COR-L47 (cell line): ENCODE measurements around the gene KCNC1.
A peak's percentile ranks its signal among the peaks of the same experiment; 100 is the strongest.

ENCODE experiments used
- DNase-seq: peaks from one replicate; lab custom pipeline; 2025; lab: John Stamatoyannopoulos, UW

KCNC1 gene

DNA sequence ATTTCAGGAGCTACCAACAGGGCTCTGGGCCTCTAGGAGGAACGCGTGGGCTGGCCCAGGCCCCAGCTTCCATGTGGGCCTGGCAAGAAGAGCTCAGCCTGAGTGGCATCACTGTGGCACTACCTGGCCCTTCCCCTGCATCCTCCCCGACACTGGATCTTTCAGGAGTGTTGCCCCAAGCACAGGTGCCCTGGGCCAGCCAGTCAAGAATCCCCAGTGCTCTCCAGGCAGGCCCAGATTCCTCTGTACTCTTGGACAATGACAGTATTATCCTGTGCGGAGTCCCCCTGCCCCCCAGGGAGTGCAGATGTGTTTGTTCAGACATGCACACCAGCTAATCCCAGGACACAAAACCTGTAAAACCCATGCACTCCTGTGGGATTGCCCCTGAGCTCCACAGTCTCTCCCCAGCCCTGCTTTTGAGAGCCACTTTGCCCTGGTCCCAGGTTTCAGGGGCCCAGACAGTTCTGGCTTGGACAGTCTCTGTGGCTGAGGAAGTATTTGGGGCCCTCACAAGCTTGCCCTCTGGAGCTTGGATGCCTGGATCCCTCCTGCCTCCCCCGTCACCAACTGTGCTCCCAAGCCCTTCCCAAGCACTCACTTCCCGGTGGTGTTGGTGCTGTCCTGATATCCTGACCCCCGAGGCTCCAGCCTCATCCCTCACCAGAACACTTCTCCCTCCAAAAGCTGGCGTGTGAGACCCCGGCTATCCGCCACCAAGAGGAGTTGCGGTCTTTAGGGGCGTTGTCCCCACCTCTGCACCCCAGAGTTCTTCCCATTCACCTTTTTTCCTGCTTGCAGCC, 39.9 kb downstream of the KCNC1 start:
- DNase-seq, result no peak

DNA sequence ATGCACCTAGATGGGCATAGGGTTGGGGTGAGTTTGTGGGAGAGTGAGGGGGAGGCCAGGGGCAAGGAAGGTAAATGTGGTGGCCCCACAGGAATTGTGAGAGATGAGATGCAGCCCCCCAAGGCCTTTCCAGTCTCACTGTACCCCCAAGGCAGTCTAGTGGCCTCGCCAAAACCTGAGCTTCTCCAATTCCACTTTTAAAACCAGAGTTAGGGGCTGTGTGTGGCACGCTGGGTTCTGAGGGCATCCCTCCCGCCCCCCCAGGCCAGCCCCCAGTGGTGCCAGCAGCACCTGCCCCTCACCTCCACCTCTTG, 40.4 kb downstream of the KCNC1 start:
- DNase-seq, result no peak

DNA sequence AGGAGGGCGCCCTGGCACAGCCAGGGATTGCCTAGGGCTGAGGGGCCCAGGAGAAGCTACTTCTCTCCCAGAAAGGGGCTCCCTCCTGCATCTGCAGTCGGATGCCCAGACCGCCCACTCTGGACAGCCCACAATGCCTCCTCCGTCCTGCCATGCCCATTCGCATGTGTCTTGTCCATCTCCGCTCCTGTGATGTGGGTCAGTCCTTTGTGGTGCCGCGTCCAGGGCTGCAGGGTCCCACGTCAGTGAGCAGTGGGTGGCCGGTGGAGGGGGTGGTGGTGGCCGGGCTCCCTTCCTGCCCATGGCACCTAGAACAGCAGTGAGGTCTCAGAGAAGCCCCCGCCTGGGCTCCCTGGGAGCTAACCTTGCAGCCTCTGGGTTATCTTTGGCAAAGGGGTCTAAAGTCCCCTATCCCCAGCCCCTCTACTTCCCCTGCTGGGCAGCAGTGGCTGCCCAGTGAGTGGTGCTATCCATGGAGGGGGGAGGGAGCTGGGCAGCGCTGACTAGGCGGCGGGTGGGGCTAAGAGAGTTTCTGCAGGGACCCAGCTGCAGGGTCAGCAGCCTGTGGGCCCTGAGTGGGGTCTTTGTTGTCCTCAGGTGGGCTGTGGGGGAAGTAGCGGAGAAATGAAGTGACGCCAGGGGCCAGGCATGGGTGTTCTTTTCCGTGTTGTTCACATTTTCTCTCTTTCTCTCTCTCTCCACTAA, 41.1 kb downstream of the KCNC1 start:
- no peak for DNase-seq

DNA sequence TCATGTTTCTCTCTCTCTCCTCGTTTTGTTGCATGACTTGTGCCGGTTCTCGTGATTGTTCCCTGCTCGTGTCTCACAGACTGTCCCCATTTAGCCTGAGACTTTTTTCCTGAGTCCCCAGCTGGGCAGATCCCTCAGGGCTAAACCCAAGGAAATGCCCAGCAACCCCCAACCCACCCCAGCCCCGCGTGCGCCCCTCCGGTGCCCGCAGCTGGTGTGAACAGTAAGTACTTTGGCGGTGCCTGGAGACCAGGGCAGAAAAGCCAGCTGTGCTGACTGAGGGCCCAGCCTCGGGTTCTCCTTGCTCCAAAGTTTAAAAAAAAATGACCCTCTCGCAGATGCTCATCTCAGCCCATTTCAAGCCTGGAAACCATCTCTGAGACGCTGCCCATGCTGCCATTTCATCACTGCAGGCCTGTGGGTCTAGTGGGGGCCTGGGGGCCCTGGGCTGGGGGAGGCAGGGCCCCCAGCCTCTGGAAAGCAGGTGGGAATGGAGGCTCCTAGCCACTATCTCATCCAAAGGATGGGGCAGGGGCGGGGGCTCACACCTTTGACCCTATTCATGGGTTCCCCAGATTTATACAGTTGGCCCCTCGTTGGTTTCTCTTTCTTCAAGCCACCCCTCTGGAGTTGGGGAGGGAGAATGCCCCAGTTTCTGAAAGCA, 41.8 kb downstream of the KCNC1 start:
- DNase-seq, result no peak

DNA sequence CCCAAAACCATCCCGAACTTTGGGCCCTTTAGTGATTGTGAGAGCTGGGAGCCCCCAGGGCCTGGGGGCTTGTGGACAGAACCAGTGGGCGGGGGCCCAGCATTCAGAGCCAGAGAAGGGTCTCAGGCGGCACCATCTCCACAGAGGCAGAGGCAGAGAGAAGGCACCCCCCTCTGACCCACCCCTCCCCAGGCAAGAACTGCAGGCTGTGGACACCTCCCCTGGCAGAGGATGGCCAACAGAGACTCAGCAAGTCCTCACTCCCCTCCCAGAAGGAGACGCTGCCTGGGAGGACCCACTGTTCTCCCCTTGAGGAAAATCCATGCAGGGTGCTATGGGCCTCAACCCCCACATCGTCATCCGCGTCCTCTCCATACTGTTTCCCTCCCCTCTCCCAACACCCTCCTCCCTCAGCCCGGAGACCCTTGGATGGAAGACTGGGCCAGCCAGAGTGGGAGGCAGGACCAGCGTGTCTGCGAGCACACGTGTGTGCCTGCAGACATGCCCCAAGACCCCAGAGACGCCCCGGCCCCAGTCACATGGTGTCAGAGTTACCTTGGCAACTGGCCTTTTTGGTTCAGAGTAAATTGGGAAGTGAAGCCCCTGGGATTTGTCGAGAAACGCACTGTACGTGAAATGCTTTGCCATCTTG, 42.6 kb downstream of the KCNC1 start:
- no peak for DNase-seq

DNA sequence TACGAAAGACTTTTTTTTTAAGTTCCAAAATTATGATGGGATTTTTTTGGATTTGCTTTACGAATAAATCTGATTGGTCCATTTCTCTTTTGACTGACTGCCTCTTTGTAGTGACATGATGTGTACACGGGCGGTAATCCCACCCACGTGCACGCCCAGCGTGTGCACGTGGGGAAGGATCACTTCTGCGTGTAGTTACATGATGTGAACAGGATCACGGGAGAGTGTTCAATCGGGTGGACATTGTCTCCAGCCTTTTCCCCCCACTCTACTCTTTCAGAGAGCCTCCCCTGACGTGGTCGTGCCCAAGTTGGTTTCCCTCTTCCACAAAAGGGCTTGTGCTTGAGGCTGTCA, 43.1 kb downstream of the KCNC1 start:
- no peak for DNase-seq

DNA sequence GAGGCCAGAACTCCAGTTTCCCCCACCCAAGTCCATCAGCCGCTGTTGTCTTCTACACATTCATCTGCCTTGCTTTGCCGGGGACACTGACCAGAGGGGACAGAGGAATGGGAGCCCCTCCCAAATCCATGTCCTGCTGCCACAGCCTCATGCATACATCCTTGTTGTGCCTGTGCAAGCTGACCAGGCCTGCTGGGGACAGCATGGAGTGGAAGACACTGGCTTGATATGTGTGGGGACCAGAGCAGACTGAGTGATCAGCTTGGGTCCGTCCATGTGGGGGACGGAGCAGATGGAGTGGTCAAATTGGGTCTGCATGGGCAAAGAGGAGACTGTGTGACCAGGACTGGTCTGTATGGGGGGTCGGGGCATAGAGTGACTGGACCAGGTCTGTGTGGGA, 43.8 kb downstream of the KCNC1 start:
- no peak for DNase-seq

DNA sequence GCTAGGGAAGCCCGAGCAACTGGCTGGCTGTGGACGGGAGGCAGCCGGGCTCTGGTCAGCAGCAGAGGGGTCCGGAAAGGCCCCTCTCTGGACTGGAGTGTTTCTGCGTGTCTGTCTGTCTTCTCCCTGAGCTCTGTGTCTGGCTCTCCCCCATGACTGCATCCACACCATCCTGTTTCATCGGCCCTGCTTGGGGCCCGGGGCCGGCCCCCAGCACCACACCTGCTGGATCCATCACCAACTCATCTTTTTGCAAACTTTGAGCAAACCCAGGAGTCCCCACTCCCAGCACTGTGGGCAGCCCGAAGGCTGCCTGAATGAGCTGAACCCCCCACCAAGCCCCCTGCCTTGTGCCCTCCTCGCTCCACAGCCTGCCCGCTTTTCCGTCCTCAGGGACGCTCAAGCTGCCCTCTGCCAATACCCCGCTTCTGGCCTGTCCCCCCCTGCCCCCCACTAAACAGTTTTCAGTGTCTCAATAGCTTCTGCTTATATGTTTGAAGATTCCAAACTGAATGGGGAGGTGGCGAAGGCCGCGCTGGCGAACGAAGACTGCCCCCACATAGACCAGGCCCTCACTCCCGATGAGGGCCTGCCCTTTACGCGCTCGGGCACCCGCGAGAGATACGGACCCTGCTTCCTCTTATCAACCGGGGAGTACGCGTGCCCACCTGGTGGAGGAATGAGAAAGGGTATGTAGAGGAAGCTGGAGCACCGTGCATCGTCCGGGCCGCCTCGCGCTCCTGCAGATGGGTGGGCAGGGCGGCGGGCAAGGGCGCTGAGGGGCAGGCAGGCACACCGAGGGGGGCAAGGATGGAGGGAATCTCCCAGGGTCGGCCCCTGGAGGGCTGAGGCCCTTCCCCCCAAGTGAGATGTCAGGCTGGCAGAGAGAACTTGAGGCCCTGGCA, 44.6 kb downstream of the KCNC1 start:
- no peak for DNase-seq

DNA sequence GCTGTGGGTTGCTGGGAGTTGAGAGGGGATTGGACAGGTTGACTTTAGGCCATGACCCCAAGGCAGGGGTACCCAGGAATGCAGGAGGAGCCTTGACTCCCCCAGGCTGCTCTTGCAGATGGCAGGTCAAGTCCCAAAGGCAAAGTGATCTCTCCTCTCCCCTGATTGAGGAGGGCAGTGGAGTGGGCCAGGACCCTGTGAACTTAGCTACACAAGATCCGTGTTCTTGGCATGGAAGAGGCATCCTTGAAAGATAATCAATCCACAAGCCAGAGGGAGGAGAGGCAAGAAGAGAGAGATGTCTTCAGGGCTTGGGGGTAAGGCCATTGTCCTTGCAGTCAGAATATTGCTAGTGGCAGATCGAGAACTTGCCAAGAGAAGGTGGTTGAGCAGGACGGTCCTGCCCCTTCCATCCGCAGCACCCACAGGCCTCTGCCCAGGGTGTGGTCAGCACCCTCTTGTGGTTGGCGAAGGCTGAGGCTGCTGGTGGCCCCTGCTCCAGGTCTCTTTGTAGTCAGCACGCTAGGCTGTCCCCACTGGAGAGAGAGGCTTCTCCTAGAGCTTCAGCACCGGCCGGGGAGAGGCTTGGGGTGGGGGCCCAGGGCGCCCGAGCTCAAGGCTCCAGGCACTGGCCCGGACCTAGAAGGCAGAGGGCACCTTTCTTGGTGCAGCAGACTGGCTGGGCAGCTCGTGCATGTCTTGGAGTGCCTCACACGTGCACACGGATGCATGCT, 45.4 kb downstream of the KCNC1 start:
- DNase-seq, result no peak

DNA sequence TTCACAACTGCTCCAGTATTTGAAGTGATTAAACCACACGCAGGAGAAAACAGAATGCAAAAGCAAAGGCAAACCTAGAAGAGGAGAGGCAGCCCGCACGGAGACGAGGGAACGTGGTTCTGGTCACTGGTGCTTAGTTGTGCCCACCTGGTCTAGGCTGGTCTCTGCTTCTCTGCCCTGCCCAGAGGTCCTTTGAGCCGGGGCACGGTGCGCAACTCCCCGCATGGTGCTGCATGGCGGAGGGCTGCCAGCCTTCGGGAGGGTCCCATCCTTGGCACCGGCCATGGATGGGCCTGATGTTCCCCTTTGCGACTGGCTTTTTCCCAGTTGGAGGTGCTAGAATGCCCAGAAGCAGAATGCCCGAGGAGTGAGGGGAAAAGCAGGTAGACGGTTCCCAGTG, 46.1 kb downstream of the KCNC1 start:
- no peak for DNase-seq

DNA sequence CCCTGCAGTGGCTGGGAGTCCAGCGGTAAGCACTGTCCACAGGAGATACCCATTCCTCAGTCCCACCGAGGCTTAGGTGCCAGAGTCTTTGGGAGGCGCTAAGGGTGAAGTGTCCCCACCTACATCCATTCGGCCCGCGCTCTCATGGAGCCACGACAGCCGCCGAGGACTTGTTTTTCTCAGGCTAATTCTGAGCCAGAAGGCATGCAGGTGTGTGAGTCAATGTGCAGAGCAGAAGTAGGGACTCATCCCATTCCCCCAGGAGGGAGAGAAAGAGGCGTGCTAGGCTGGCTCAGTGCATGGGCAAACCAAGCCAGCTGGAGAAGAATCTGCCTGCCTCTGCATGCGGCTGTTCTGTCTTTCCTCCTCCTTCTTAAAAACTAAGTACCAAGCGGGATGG, 46.6 kb downstream of the KCNC1 start:
- DNase-seq, result no peak

DNA sequence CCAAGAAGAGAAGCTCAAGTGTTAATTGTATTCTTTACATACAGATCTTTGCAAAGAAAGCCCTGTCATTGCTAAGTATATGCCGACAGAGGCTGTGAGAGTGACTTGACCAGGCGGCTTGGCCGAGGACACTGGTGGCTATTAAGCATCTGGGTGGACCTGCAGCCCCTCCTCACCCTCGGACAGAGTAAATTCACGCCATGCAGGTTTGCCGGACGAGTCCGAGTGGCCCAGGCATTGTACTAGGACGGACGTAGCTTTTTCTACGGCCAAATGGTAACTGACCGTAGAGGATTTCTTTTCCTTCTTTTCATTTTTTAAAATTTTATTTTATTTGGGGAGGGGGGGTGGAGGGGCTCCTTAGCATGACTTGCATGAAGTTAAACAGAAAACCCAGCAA, 47.0 kb downstream of the KCNC1 start:
- DNase-seq, result no peak

DNA sequence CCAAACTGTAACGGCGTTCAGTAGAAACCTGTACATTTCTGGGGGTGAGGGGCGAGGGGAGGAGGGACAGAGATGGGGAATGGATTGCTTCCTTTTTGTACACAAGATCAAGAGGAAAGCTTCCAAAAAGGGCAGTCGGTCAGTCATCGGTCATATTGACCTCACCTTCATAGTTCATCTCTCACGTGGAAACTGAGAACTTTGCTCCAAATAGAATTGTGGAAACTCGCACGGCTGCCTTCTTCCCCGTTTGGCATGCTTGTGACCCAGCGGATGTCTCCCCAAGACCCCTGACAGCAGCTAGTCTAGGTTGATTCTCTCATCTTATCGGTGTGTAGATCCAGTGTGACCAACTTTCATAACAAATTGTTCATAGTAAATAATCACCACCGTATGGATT, 47.6 kb downstream of the KCNC1 start:
- DNase-seq, result no peak

DNA sequence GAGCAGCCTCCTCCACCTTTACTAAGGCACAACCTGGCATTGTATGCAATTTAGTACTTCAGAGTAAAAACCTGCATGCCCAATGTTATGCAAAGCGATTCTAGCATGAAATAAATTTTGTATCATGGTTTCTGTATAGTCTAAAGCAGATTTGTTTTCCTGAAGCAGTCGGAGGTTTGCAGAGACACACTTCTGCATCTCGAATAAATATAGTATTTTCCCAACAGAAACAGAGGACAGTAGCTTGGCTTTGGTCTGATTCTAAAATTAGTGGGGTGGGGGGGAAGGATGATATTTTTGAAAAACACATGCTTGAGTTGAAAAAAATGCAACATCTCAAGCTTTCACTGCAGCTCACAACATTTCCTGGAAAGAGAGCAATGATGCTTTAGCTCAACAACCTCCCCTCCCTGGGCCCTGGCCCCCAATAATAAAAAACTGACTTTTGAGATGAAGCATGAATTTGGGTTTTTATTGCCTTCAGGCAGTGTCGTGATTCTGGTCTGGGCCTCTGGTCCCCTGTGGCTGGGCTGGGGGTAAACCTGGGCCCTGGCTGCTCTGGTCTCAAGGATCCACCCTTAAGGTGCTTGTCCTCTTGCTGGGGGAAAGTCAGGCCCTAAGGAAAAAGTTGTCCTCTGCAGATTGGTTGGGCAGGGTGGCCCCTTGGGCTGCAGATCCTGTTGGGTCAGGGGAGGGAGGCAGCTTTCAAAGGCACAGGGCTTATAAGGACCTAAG, 48.2 kb downstream of the KCNC1 start:
- DNase-seq, result no peak

DNA sequence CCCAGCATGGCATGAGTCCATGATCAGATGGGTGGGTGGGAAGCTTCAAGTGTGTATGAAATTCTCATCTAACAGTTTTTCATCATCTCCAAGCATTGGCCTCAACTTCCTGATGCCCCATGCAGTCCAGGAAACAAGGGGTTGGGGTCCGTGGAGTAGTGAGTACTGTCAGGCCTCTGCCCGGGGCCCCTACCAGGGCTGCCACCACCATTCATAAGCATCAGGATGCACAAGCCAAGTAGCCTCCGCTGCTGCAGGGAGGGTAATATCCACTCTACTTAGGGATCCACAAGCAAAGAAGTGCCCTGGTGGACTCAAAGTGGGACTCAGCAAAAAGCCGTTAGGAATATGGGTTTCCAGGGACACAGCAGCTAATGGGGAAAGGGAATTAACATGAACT, 49.3 kb downstream of the KCNC1 start:
- DNase-seq, result no peak

DNA sequence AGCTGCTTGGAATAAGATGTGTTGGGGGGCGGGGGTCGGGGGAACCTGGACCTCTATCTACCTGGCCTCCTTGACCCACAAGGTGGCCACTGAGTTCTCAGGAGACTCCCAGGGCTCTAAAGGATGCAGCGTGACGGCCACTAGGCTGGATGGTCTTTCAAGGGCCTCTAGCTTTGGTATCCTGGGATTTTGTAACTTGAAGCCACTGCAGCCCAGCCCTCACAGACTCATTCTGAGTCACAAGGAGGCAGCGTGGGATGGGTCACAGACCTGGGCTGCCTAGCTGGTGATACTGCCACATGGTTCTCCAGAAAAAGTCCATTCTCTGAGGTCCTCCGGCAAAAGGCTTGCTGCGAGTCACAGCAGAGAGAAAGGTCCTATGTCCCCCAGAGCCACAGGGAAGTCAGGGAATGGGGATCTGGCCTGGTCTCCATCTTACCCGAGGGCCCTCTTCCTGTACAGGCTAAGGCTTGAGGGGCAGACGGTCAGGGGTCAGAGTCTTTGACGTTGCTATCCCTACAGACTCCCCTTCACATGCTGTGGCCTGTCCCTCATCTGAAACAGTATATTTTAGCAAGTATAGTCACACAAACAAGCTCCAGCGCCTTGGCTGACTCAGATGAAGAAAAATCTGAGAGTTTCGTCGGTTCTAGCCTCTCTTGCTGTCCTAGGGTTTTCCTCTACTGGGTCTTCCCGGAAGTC, 52.4 kb downstream of the KCNC1 start:
- no peak for DNase-seq

DNA sequence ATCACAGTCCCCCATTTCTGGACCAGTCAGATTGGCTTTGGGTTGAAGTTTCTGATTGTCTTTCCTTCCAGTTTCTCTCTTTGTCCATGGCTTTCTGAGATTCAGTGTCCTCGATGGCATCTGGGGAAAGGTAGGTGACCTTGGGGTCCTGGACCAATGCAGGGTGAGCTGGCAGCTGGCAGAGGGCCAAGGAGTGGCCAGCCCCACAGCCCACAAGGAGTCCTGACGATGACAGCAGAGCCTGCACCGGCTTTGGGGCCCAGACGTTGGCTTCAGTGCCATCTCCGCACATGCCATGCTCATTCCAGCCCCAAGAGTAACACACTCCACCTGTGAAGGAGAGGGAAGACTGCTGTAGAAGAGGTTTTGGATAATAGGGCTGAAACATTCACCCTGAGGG, 53.5 kb downstream of the KCNC1 start:
- no peak for DNase-seq

DNA sequence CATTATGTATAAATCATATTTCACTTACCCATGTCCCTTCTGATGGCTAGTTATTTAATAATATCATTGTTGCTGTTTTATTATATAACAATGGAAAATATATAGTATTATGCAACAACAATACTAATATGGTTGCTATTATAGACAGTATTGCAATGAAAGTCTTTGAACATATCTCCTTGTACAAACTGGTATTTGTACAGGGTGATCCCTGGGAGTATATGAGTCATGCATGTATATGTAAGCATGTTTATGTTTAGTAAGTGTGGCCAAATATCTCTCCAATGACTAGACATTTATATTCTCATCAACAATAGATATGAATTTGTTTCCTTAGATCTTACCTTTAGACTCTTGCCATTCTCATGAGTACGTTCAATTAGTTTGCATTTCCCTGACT, 55.9 kb downstream of the KCNC1 start:
- no peak for DNase-seq

DNA sequence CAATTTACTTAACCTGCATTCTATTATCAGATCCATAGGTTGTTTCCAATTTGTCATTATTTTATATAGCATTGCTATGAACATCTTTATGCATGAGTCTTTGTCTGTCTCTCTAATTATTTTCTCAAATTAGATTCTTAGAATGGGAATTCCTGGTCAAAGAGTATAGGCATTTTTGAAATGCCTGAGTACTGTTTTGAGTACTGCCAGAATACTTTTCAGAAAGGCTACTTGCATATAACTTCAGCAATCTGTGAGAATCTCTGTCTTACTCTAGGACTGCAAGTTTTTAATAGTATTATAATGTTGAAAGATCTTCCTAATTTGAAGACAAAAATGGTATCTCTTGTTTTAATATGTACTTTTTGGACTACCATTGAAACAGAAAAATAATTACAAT, 56.6 kb downstream of the KCNC1 start:
- no peak for DNase-seq

DNA sequence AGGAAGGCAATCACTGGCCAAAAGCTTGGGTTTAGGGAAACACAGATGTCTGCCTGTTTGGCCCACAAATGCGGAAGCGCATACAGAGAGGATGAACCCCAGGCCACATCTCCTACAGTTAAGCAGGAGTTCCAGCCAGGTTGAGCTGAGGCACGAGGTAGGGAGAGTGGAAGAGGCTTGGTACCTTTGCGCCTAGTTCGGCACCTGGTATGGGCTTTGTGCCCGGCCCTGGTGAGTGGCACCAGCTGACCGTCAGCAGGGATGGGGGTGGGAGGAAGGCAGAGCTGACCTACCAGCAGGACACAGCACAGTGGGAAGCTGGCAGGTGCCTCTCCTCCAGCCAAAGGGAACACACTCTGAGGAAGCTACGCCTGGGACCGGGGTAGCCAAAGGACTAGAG, 57.6 kb downstream of the KCNC1 start:
- peak; percentile 26 for DNase-seq
